Measurements from ENCODE around the gene CELF2.

DNA sequence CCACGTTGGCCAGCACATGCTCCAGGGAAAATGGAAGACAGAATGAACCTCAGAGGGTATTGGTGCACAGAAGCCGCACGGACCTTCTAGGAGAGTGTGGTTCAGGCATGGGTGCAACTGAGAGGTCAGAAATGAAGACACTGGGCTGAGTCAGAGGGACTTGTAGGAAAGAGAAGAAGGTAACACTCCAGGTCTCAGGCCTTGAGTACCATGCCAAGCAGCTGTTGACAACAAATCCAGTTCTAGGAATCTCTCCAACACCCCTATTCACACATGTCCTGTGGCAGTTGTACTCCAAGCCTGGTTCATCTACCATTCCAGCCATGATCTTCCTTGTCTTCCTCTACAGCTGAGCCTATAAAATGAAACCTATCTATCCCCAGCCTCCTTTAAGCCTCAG, 342.2 kb downstream of the CELF2 start:
- no peak for TF ChIP-seq CTCF (conservative IDR thresholded peaks at IDR 0.05)
- no peak for TF ChIP-seq ZFX (IDR thresholded peaks at IDR 0.05)
